Heart right ventricle (tissue), 16 donors: ENCODE measurements around the gene DAPP1. TPM values are rescaled to one million over a fixed set of nuclear protein-coding genes. Genes with fewer than 3 reads are reported as not detected.

Source experiments
- ATAC-seq, 8 donors: fragments of 200-7000 bp; cut with Tn5 transposase; one replicate each; pipeline ENCODE4 v1.9.1; 2020; ENCODE audit warnings: mild to moderate bottlenecking in 8 of 8, moderate library complexity in 8 of 8, moderate number of reproducible peaks in 1 of 8
- DNase-seq, 2 donors: peaks; one replicate each; pipeline ENCODE4 v3.0.0-alpha.2; 2020
- H3K27ac ChIP-seq, 10 donors: fragments of 200-600 bp; sonication (generic) in 2 of 10; one replicate each; pipeline versions ENCODE4 v1.5.0 to v1.8.0; 2020 to 2022; ENCODE audit warnings: mild to moderate bottlenecking in 3 of 10
- H3K27me3 ChIP-seq, 7 donors: fragments of 200-600 bp; one replicate each; pipeline ENCODE4 v1.8.0; 2021 to 2022; ENCODE audit warnings: mild to moderate bottlenecking in 2 of 7
- H3K36me3 ChIP-seq, 9 donors: fragments of 200-600 bp; sonication (generic) in 1 of 9; one replicate each; pipeline versions ENCODE4 v1.5.0 to v1.8.0; 2020 to 2022; ENCODE audit warnings: mild to moderate bottlenecking in 2 of 9
- H3K4me1 ChIP-seq, 9 donors: fragments of 200-600 bp; sonication (generic) in 1 of 9; one replicate each; pipeline versions ENCODE4 v1.5.0 to v1.8.0; 2020 to 2022; ENCODE audit warnings: mild to moderate bottlenecking in 4 of 9
- H3K4me3 ChIP-seq, 10 donors: fragments of 200-600 bp; sonication (generic) in 2 of 10; one replicate each; pipeline versions ENCODE4 v1.5.0 to v1.8.0; 2020 to 2022; ENCODE audit warnings: mild to moderate bottlenecking in 7 of 10, moderate library complexity in 2 of 10
- H3K9me3 ChIP-seq, 11 donors: fragments of 200-600 bp in 10 of 11; sonication (generic) in 2 of 11; one replicate each; pipeline versions ENCODE4 v1.5.0 to v1.8.0; 2013 to 2022; ENCODE audit warnings: mild to moderate bottlenecking in 2 of 11, control low read depth in 1 of 11, moderate library complexity in 1 of 11
- CTCF ChIP-seq, 9 donors: fragments of 200-600 bp; sonication (generic) in 2 of 9; IDR thresholded peaks; one replicate each; pipeline versions ENCODE4 v1.5.0 to v1.8.0; 2021 to 2022; ENCODE audit warnings: antibody characterized with exemption in 9 of 9, mild to moderate bottlenecking in 5 of 9, moderate library complexity in 1 of 9
- WGBS, 2 donors: extraction: QIAGEN DNeasy Blood & Tissue Kit; methylation state at CpG; one replicate each; pipeline ENCODE4 v1.1.7; 2013; ENCODE audit warnings: inconsistent platforms in 1 of 2; 5-methylcytosine and 5-hydroxymethylcytosine counted together
- intact Hi-C, 10 donors: fragments of 100-400 bp; cut with DNase I; formaldehyde crosslinking; loops; one replicate each; pipeline versions ENCODE4 v1.11.1 to v1.14.2; 2022
- polyA plus RNA-seq, 2 donors: library from polyadenylated mRNA; stranded (reverse); fragments of 200-250 nt; gene quantifications; one replicate each; pipeline ENCODE4 v1.2.3, GENCODE V29; 2013
- total RNA-seq, 10 donors: library from RNA; stranded (reverse); fragmentation: NEBNext Ultra II Directional in 3 of 10; extraction: Animal tissue kit (Norgen Biotek cat#: 25700) in 3 of 10; gene quantifications; one replicate each; pipeline versions ENCODE4 v1.2.1 to v1.2.4, GENCODE V29; 2021 to 2023
- donor health status: Arrhythmogenic right ventricular cardiomyopathy.
- donor health status: ischemic (EF 13 %, LVEDD 7.1; RV severe dilation, severe dysfunction).
- donor health status: healthy with polysubstance abuse.
- donor health status: DM: no; HTN: yes; CAD: no.
- donor health status: DM: no; HTN: no; CAD: no.
- donor health status: ischemic (EF 25% LVEDD 6.9; RV normal size, moderate dysfunction).
- donor health status: ischemic (EF 25% LVEDD 5.7; RV mildly dilated, moderate dysfunction).
- donor health status: healthy.
- donor health status: DM: yes; HTN: yes; CAD: no.
- donor health status: Ischemic cardiomyopathy.
- donor health status: ischemic (EF 35%, LVEDD 5.7; RV mildly dilated, moderate dysfunction).
- donor health status: nonischemic (EF 11% LVEDD 7.7; RV severe dilation, severe dysfunction).
- donor health status: DM: yes; HTN: yes; CAD: no.
- donor health status: PGD.
- donor health status: ischemic (EF 29% LVEDD 5.4; RV normal size, mild dysfunction).
- donor health status: nonischemic (EF 23%, LVEDD 6.1; RV moderate dilation, normal function).

Gene DAPP1
- total and polyA plus RNA-seq, 12 donors, result 0.16 to 5.4 (median 0.34) TPM; not detected in 1

- Histone ChIP-seq H3K27me3 (no peaks in the 10 kb centered on the region), H3K4me1 (no peaks in the 10 kb centered on the region), H3K27ac (no peak overlapping the region), H3K36me3 (peaks cover 0 to 100% (median 13%) of the 10 kb centered on the region in 9 donors), H3K4me3 (no peak overlapping the region), H3K9me3 (peaks cover 0 to 15% (median 6%) of the 10 kb centered on the region in 11 donors)
- WGBS, 2 donors, result 98 to 99% methylated on average over 2 of the region's 2 CpGs
- no peak for DNase-seq
- intact Hi-C loops, result no loop called here
- no peak for TF ChIP-seq CTCF (IDR thresholded peaks at IDR 0.05)
- ATAC-seq, result no peak
These were observed 102.0 kb downstream of the DAPP1 start for GRCh38 chr4:99918656-99919055.

Other genes with a start within 250 kb of the DAPP1 start
- gene MTTP, start 242.0 kb upstream of the DAPP1 start, total RNA-seq, result 1 to 10 TPM; 1.5 to 5.9 (median 3.6) TPM
- gene MTTP, start 242.0 kb upstream of the DAPP1 start, polyA plus RNA-seq, result 1 to 10 TPM in 1 of 2 donors, under 1 TPM in 1; 0.23 to 1.3 TPM
- gene C4orf54, start 159.0 kb upstream of the DAPP1 start, total RNA-seq, result 1 to 10 TPM in 8 of 10 donors, under 1 TPM in 2; 0.68 to 9.3 (median 1.6) TPM
- 10 to 100 TPM in 1 of 2 donors, under 1 TPM in 1; 0.80 to 14.4 TPM for gene C4orf54, start 159.0 kb upstream of the DAPP1 start, polyA plus RNA-seq
- gene LAMTOR3, start 77.6 kb downstream of the DAPP1 start, total RNA-seq, result 10 to 100 TPM; 31.2 to 37.4 (median 35.5) TPM
- 10 to 100 TPM; 29.0 to 29.4 TPM for gene LAMTOR3, start 77.6 kb downstream of the DAPP1 start, polyA plus RNA-seq
- gene DNAJB14, start 129.8 kb downstream of the DAPP1 start, total RNA-seq, result 10 to 100 TPM; 11.7 to 25.9 (median 20.8) TPM
- gene DNAJB14, start 129.8 kb downstream of the DAPP1 start, polyA plus RNA-seq, result 1 to 10 TPM; 4.7 to 8.5 TPM
- 100 to 1,000 TPM in 1 of 10 donors, 10 to 100 TPM in 9; 37.1 to 106 (median 49.4) TPM for gene H2AZ1, start 133.4 kb downstream of the DAPP1 start, total RNA-seq
- gene H2AZ1, start 133.4 kb downstream of the DAPP1 start, polyA plus RNA-seq, result 100 to 1,000 TPM in 1 of 2 donors, 10 to 100 TPM in 1; 34.8 to 211 TPM